GM18907 (cell line): Measurements from ENCODE around the gene FAM240B.

Source experiments
- ATAC-seq: cut with Tn5 transposase; IDR thresholded peaks from one replicate; pipeline ENCODE4 v1.9.1; 2021; ENCODE audit warnings: mild to moderate bottlenecking, moderate library complexity; ENCODE audit not compliant: unreplicated experiment

The FAM240B gene

DNA sequence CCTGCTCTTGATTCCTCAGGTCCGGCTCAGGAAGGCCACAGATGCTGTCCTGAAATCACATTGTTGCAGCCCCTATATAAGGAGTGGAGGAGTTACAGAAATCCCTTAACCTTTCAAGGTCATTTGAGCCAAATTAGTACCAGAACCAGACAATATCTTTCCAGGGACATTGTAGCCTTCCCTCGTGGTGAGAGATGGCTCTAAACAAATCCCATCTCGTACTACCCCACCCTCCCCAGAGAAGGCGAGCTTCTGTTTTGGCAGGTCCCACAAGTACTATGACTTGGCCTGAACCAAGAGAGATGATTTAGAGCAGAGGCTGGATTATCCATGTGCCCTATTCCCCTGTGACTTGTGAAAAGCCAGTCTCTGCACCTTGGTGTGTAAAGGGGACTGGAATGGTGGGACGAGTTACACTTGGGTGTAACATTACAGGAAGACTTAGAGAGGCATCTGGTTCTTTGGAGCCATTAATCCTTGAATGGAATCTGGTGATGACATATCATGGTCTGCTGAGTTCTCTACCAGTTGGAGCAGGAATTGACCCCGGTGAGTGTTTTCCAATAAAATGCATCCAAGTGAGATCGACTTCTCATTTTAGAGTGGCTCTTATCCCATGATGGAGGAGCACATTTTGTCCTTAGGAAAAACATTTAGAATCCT, at the start of gene FAM240B:
FAM240B (minus strand) TSS at position 51 of the 663 bp plus-strand sequence. CDS start 16,134 bp downstream, outside the sequence.
- ATAC-seq = no peak

DNA sequence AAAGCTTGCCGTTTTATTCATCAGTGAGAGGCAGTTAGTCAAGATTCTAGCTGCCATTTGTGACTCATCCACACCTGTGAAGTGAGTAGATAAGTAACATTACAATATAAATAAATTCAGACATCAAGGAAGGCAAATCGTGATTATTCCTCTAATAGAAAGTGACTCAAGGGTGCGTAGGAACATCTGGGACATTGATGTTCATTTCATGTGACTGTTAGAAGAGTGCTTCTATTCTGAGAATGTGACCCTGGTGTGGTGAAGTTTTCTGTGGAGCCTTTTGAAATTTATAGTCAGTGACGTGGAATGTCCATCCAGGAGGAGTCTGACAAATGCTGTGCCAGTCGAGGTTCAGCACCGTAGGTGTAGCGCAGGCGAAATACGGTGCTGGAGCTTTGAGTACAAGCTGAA, 48.4 kb upstream of the FAM240B start:
- no peak for ATAC-seq

- ATAC-seq = no peak
Observed at GRCh38 chr9:38765101-38765500, 45.2 kb upstream of the FAM240B start.

- ATAC-seq = no peak
Observed at GRCh38 chr9:38761999-38762398, 42.1 kb upstream of the FAM240B start.

DNA sequence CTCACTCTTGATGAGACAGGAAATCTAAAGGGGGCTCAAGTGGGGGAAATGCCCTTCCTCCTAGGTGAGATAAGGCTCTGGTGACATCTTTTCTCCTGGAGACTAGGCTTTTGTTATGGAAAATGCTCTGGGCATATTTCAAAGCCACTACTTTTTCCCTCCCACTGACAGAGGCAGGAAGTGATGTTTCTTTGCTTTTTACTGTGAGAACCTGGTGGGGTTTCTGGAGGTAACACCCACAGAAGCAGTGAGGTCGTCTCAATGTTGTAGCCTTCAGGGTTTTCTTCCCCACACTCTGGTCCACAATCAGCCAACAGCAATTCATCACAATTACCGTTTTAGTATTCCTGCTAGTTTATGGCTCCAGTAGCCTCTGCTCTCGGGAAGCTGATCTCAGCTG, 41.4 kb upstream of the FAM240B start:
- ATAC-seq = no peak

DNA sequence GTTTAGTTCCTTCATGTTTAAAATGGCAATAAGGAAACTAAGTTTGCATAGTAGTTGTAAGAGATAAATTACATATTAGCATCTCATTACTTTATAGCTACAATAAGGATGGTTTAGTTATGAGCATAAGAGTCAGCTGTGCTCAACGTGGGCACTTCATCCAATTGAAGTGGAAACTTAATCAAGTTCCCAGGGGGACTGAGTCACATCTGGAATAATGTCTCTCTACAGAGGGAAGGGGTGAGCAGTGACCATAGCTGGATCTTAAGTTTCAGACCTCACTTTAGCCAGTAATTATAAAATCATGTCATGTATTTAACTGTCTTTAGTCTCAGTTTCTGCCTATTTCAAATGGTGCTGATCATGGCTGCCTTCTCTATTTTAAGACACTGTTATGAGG, 36.8 kb upstream of the FAM240B start:
- ATAC-seq = no peak

GRCh38 chr9:38747941-38748340, 28.0 kb upstream of the FAM240B start:
- no peak for ATAC-seq

DNA sequence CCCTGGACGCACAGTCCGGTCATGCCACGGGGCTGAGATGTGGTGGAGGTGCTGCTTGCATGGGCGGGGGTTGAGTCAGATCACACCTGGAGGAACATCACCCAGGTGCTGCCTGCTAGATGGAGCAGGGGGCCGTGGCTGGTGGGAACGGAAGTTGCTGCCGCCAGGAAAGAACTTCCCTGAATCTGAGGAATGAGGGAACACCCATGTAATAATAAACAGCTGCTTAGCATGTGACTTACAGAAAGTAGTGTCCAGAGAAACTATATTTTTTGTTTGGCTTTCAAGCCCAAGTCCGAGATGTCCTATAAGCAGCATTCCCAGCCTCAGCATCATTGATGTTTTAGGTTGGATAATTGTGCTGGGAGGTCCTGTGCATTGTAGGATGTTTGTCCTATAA, 27.1 kb upstream of the FAM240B start:
- no peak for ATAC-seq

DNA sequence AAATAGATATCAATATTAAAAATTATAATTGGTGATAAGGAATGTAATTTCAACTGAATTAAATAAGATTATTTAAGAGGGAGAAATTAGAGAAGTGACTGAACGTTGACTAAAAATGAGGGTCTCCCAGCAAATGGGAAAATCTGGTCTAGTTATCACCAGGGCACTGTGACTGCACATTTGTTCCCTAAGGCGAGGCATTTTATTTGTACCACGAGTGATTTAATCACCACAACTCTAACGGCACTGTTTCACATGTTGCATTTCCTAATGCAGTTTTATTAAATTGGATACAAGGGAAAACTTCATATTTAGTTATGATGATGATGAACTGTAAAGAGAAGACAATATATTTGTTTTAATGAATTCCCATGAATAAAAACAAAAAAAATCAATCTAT, 26.4 kb upstream of the FAM240B start:
- no peak for ATAC-seq

GRCh38 chr9:38744484-38744883, 24.6 kb upstream of the FAM240B start:
- ATAC-seq = no peak

GRCh38 chr9:38737246-38737645, 17.3 kb upstream of the FAM240B start:
- ATAC-seq = no peak

DNA sequence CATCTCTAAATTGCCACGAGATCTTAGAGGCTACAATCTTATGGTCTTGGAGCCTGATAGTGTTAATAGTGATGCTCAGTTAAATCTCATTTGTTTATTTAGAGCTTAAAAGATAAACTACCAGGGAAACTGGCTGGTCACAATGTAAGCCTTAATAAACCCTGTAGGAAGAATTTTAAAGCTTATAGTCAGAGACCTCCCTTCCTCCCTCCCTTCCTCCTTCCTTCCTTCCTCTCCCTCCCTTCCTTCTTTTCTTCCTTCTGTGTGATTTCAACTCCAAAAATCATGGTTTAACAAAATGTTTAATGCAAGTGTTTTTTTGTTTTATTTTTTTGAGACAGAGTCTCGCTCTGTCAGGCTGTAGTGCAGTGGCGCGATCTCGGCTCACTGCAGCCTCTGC, 14.9 kb upstream of the FAM240B start:
- no peak for ATAC-seq

- ATAC-seq = no peak
Observed at GRCh38 chr9:38733503-38733902, 13.6 kb upstream of the FAM240B start.

- no peak for ATAC-seq
Observed at GRCh38 chr9:38732885-38733284, 13.0 kb upstream of the FAM240B start.

GRCh38 chr9:38727497-38728001, 7.6 kb upstream of the FAM240B start:
- ATAC-seq = no peak

- no peak for ATAC-seq
Observed at GRCh38 chr9:38724754-38725153, 4.8 kb upstream of the FAM240B start.

DNA sequence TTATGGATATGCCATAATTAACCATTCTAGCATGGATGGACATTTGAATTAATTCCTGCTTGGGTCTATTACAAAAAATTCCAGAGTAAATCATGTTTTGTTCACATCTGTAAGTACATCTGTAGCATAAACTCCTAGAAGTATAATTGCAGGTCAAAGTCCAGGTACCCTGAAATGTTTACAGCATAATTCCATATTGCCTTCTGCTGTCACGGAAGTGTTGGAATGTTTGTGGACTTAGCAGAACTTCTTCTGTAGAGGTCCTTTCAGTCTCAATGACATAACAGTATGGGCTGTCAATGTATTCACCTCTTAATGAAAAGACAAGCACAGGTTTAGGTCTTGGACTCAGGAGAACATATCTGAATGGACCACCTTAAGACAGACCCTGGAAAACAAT, 1.8 kb downstream of the FAM240B start:
- no peak for ATAC-seq

DNA sequence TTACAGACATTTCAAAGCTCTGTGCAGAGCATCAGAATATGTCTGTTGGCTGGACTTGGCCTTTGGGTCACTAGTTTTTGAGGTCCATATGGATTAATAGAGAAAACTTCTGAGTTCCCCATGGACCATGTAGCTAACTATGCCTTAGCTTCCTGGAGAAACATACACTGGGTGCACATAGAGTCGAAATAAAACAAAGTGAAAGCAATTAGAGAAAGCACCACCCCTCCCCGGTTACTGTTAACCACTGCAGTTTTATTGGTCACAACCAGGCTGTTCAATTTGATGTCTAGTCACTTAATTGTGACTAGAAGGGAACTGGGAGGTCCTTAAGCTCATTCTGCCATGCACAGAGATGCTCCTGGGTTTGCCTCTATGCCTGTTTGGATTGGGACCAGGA, 4.2 kb downstream of the FAM240B start:
- no peak for ATAC-seq

GRCh38 chr9:38713426-38713825, 6.5 kb downstream of the FAM240B start:
- ATAC-seq = no peak

DNA sequence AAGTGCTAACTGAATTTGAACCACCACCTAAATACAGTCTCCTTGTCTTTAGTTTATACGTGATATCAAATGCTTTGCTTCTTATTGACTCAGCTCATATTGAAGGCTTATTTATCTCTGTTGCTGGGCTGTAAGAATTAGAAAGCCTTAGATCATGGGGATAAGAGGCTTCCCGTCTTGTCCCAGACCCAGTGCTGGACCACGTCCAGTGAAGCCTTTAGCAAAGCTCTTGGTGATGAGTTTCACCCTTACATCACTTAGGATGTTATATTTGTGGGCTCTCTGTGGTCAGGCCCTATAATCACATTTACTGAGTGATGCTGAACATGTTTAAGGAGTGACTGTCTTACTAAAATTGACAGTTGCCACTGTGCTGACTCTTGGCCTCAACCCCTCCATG, 11.2 kb downstream of the FAM240B start:
- no peak for ATAC-seq

DNA sequence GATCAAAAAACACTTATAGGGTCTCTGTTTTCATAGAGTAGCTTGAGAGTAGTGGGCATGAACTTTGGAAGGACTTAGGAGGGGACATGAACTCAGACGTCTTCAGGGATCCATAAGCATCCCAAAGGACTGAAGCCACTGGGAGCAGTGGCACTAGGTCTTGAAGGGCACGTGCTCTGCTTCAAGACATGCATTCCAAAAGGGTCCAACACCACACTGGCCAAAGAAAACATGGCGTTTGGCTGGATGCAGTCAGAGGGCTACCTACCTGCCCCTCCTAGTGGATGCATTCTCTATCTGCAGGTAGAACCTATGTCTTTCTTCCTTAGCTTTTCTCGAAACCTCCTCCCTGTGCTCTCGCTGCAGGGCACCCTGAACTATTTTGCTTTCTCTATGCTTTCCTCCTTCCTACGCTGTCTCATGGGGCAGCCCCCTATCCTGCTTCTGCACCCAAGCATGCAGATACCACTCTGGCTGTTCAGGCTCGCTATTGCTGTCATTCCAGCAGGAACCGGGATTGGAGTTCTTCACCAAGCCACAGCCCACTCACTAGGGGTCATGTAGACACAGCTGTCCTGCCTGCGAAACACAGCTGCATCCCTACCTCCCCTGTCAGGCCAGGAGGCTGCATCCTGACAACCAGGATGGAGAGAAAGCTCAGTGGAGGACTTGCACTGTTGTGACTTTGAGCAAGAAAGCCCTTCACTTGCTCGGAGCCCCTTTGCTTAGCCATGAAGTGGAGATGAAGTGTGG, 11.9 kb downstream of the FAM240B start:
- no peak for ATAC-seq

DNA sequence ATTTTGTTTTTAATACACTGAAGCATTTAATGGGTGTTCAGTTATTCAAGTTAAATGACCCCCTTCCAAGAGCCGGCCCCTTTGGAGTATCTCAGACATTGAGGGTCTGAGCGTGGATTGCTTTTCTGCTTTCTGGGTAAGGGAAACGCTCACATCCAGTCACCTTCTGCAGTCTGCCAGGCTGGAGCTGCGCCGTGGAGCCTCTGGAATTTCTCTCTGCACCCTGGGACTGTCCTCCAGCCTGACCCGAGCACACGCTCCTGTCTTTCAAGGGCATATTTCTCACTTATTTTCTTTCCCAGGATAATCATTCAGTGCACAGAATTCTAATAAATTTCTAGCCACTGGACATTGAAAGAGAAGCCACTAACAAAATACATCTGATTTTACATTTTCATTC, 13.4 kb downstream of the FAM240B start:
- no peak for ATAC-seq
